IPS DF 6.9 (cell line): ENCODE data around the gene ATP11A.

Source experiments
- DNase-seq: peaks from one replicate; pipeline ENCODE4 v3.0.0-alpha.2; 2013; ENCODE audit warnings: low read depth, low spot score
- H3K27ac ChIP-seq: one replicate; pipeline ENCODE4 v1.5.1; 2013; ENCODE audit warnings: low read length, control low read depth
- H3K27me3 ChIP-seq: 2 replicates; pipeline ENCODE4 v1.6.1; 2013; ENCODE audit warnings: mild to moderate bottlenecking, low read length; ENCODE audit not compliant: control insufficient read depth, insufficient read depth
- H3K36me3 ChIP-seq: 2 replicates; pipeline ENCODE4 v1.6.1; 2013; ENCODE audit warnings: low read length; ENCODE audit not compliant: control insufficient read depth, insufficient read depth
- H3K4me1 ChIP-seq: 2 replicates; pipeline ENCODE4 v1.6.1; 2013; ENCODE audit warnings: low read length; ENCODE audit not compliant: control insufficient read depth, insufficient read depth
- H3K4me3 ChIP-seq: 2 replicates; pipeline ENCODE4 v1.5.1; 2013; ENCODE audit warnings: mild to moderate bottlenecking, low read length
- H3K9me3 ChIP-seq: 2 replicates; pipeline ENCODE4 v1.6.1; 2013; ENCODE audit warnings: low read length, inconsistent platforms; ENCODE audit not compliant: control insufficient read depth, insufficient read depth
- WGBS: extraction: QIAGEN DNeasy Blood & Tissue Kit; methylation state at CpG from one replicate; pipeline ENCODE4 v1.1.7; 2013; ENCODE audit warnings: mixed read lengths, missing lambda C conversion rate; ENCODE audit not compliant: insufficient read length, insufficient coverage; 5-methylcytosine and 5-hydroxymethylcytosine counted together

The ATP11A gene

DNA sequence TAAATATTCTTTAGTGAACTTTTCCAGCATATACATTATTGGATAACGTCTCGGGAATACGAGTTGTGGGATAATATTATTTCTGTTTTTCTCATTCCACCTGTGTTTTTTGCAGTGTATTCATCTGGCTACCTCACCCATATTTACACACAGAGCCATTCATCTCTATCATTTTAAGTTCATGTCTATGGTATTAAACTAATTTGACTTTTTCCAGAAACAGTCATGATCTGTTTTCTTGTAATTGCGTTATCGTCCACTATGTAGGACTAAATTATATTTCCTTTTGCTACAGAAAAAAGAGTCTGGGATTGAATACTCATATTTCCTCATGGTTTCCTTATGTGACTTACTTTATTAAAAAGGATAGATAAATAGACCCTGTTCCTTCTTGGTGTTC lies 2.7 kb downstream of the ATP11A start:
- Histone ChIP-seq H3K4me3 (no peak overlapping the region), H3K9me3 (no peaks in the 10 kb centered on the region), H3K27ac (no peak overlapping the region), H3K36me3 (no peaks in the 10 kb centered on the region; the same call in 1 of the 2 replicates), H3K27me3 (no peaks in the 10 kb centered on the region), H3K4me1 (peaks cover 5% of the 10 kb centered on the region)
- WGBS: no CpG with 5 or more reads among the region's 5 CpGs
- DNase-seq: no peak

GRCh38 chr13:112693831-112694497 lies 4.1 kb downstream of the ATP11A start:
- DNase-seq: no peak
- no CpG with 5 or more reads among the region's 13 CpGs for WGBS
- Histone ChIP-seq H3K4me3 (no peak overlapping the region), H3K4me1 (peaks cover 5% of the 10 kb centered on the region), H3K27me3 (no peaks in the 10 kb centered on the region), H3K36me3 (no peaks in the 10 kb centered on the region; the same call in 1 of the 2 replicates), H3K9me3 (no peaks in the 10 kb centered on the region), H3K27ac (no peak overlapping the region)

GRCh38 chr13:112695121-112695520 lies 5.3 kb downstream of the ATP11A start:
- H3K4me3 ChIP-seq: no peak overlapping the region
- WGBS: no CpG with 5 or more reads among the region's 4 CpGs

DNA sequence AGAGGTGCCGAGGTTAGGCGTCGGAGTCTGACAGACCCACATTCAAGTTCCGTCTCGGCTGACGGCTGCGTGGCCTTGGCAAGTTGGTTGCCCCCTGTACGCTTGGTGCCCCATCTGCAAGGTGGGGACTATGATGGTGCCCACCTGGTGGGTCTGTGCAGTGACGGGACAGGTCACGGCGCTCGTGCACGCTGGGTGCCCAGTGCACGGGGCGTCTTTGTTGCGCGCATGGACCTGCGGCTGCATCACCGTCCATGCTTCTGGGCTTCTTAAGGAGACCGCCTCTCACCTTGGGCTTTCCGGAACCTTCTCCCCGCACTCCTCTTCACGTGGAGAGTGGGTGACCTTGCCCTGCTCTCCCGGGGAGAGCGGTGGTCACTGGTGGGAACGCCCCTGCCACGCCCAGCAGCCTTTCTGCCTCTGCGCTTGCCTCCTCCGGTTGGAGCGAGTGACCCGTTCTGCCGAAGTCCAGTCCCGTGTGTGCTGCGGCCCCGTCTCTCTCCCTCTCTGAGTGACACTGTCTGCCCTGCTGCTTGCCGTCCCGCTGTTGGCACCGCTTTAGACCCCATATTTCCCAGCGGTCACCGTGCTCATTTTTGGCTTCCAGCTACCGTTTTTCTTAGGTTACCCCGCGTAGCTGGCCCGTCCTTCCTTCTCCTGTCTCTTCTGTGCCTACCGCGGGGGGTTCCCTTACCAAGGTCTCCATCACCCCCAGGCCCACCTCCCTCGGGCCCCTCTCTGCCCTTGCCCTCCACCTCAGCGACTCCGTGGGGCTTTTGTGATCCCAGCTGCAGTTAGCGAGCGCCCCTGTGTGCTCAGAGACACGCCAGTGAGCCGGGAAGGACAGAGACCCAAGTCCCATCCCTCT lies 6.4 kb downstream of the ATP11A start:
- Histone ChIP-seq H3K27ac (no peak overlapping the region), H3K4me3 (no peak overlapping the region), H3K27me3 (no peaks in the 10 kb centered on the region), H3K4me1 (peaks cover 5% of the 10 kb centered on the region), H3K9me3 (no peaks in the 10 kb centered on the region), H3K36me3 (no peaks in the 10 kb centered on the region)
- WGBS: no CpG with 5 or more reads among the region's 53 CpGs
- DNase-seq: no peak

More at GRCh38 chr13:112695121-112695520, 5.3 kb downstream of the ATP11A start:
- Histone ChIP-seq H3K27ac (no peak overlapping the region), H3K9me3 (no peaks in the 10 kb centered on the region), H3K27me3 (no peaks in the 10 kb centered on the region), H3K4me1 (peaks cover 5% of the 10 kb centered on the region), H3K36me3 (no peaks in the 10 kb centered on the region; the same call in 1 of the 2 replicates)
- DNase-seq: no peak

GRCh38 chr13:112696869-112697465 lies 7.1 kb downstream of the ATP11A start:
- WGBS: no CpG with 5 or more reads among the region's 34 CpGs
- no peaks in the 10 kb centered on the region for H3K9me3 ChIP-seq
- no peak overlapping the region for H3K4me3 ChIP-seq
- peaks cover 5% of the 10 kb centered on the region for H3K4me1 ChIP-seq
- H3K36me3 ChIP-seq: no peaks in the 10 kb centered on the region
- H3K27me3 ChIP-seq: no peaks in the 10 kb centered on the region
- H3K27ac ChIP-seq: no peak overlapping the region
- DNase-seq: no peak

DNA sequence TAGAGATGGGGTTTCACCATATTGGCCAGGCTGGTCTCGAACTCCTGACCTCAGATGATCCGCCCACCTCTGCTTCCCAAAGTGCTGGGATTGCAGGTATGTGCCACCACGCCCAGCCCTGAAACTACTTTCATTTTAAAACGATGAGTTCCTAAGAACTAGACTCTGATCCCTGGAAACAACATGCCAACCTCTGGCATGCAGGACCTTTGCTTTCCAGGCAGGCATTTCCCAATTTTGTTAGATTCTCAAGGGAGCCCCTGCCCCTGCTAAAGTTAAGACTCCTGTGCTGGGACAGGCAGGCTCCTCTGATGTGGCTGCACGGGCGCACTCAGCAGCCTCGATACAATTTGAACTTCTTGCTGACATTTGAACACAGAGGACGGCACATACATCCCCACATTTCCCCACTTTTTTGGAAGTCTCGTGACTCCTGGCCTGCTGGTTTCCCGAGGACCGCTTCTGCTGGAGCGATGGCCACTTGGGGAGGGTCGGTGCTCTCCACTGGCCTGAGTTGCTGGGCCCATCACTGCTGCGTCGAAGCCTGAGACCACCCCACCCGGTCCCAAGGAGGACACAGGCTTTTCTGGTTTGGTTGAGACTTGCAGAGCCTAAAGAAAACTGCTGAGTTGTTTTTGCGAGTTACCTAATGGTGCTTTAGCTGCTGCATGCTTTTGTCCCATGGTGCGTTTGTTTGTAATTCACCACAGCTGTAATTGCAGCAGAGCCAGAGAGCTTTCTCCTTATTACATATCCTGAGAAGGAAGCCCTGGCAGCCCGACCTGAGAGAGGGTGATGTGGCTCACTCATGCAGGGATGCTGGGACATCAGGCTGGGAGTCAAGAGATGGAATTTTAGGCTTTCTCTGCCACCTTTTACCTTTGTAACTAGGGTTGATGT lies 8.2 kb downstream of the ATP11A start:
- no CpG with 5 or more reads among the region's 19 CpGs for WGBS
- peaks cover 4% of the 10 kb centered on the region for H3K4me1 ChIP-seq
- no peaks in the 10 kb centered on the region for H3K9me3 ChIP-seq
- H3K27me3 ChIP-seq: no peaks in the 10 kb centered on the region
- H3K4me3 ChIP-seq: no peak overlapping the region
- H3K36me3 ChIP-seq: no peaks in the 10 kb centered on the region
- no peak for DNase-seq
- no peak overlapping the region for H3K27ac ChIP-seq

- DNase-seq: no peak
- Histone ChIP-seq H3K36me3 (no peaks in the 10 kb centered on the region), H3K9me3 (no peaks in the 10 kb centered on the region), H3K4me1 (peaks cover 8% of the 10 kb centered on the region), H3K4me3 (no peak overlapping the region), H3K27ac (no peak overlapping the region), H3K27me3 (no peaks in the 10 kb centered on the region)
- WGBS: no CpG with 5 or more reads among the region's 13 CpGs
Observed at GRCh38 chr13:112699322-112699918, 9.6 kb downstream of the ATP11A start.

DNA sequence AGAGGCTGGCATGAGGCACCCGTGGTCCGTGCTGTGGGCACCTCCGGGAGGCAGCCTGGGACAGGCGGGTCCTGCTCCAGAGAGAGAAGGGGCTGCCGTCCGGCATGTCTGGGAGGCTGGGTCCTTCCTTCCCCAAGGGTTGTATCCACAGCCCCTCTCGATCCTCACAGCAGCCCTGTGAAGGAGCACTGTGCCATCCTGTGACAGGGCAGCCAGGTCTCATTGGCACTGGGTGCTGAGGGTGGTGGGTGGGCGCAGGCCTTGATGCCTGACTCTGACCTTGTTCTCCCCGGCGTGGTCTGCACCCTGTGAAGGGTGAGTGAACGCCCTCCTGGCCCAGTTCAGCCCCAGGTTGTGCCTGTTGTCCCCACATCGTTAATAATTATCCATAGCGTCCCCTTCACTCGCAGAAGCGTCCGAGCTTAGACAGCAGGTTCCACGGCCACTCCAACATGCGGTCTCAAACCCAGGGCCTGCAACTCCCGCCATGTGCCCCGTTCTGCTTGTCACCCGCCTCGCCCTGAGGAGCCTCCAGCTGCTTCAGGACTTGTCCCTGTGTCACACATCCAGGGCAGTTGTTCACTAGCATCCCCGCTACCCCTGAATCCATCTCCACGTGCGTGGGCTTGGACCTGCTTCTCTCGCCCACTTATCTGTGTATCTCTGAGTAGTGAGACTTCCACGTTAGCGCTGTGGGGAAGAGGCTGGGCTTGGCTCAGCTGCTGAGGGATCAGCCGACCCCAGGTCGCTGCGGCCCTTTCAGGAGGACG lies 10.6 kb downstream of the ATP11A start:
- no CpG with 5 or more reads among the region's 32 CpGs for WGBS

DNA sequence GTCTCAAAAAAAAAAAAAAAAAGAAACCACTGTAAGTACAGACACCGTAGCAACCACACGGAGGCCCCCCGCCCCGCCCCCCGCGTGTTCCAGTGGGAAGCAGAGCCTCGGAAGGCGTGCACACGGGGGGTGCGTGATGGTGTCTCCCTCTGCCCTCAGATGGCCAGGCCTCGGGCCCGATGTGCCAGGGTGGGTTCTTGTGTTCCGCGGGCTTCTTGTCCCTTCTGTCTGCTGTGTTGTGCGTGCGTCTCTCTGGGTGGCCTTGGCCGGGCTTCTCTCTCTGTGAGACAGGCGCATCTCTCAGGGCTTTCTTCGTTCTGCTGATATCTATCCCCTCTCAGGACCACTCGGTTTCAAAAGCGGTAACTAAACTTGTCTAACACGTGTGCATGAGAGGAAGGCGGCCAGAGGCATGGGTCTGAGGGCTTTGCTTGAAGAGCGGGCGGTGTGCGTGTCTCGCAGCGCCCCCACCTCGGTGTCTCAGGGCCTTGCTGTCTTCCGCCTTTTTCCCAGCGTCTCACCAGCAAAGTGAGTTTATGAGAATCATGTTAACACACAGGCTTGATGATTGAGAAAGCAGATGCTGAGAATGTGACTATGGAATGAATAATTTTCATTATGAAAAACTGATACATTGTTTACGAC lies 12.6 kb downstream of the ATP11A start:
- H3K27me3 ChIP-seq: no peaks in the 10 kb centered on the region
- peaks cover 10% of the 10 kb centered on the region for H3K4me1 ChIP-seq
- WGBS: no CpG with 5 or more reads among the region's 32 CpGs
- H3K9me3 ChIP-seq: no peaks in the 10 kb centered on the region
- H3K27ac ChIP-seq: no peak overlapping the region
- H3K4me3 ChIP-seq: no peak overlapping the region
- no peak for DNase-seq
- H3K36me3 ChIP-seq: no peaks in the 10 kb centered on the region

More for the DNA sequence above, 10.6 kb downstream of the ATP11A start:
- DNase-seq: no peak
- Histone ChIP-seq H3K4me3 (no peak overlapping the region), H3K4me1 (peaks cover 10% of the 10 kb centered on the region), H3K27me3 (no peaks in the 10 kb centered on the region), H3K9me3 (no peaks in the 10 kb centered on the region), H3K36me3 (no peaks in the 10 kb centered on the region), H3K27ac (no peak overlapping the region)
